ENCODE measurements around the gene SPECC1. TPM values are rescaled to one million over a fixed set of nuclear protein-coding genes. Genes with fewer than 3 reads are reported as not detected.

The SPECC1 gene
- total RNA-seq, 1 experiment from 2014 or later = 43.5 TPM

DNA sequence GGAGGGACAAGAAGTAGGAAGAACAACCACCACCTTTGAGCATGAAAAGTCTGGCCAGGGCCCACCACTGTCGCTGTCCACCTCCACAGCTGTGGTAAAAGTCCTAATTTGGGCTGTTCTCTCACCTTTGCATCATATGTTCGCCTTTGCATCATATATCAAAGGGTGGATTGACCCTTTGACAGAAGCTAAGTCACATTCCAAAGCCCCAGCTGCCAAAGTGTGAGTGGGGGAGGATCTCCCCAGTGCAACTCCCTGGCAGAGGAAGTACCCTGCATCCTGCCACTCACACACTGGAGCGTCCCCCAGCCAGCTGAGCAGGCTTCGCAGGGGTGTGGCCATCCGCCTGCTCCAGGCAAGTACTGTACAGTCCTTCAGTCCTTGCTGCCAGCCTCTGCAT lies 12.7 kb upstream of the SPECC1 start:
- Histone ChIP-seq H3K9me3 (ENCODE audit: control insufficient read depth in 1 of 2, insufficient read depth in 1 of 2, low read depth in 1 of 2, low read length in 2 of 2) (no peaks in the 10 kb centered on the region), H4K20me1 (ENCODE audit: insufficient read depth) (no peaks in the 10 kb centered on the region), H3K27ac (ENCODE audit: low read depth, low read length) (no peak overlapping the region), H3K79me2 (ENCODE audit: insufficient read depth, low read length) (no peaks in the 10 kb centered on the region), H3K4me3 (replicated peaks in 1 of 2; ENCODE audit: low read depth in 1 of 2, low read length in 2 of 2) (no peak overlapping the region), H3K4me2 (ENCODE audit: low read length) (no peak overlapping the region), H3K9me2 (ENCODE audit: insufficient read depth) (no peaks in the 10 kb centered on the region), H3K4me1 (ENCODE audit: control insufficient read depth in 1 of 2, insufficient read depth in 2 of 2, low read length in 2 of 2) (peaks cover 5 to 6% of the 10 kb centered on the region in 2 experiments; a peak in 2 of 4 replicates), H2AFZ (ENCODE audit: low read depth, low read length, poor library complexity, severe bottlenecking) (no peak overlapping the region), H3K9ac (ENCODE audit: low read length) (no peak overlapping the region), H3K36me3 (ENCODE audit: control insufficient read depth in 1 of 2, insufficient read depth in 2 of 2, low read length in 2 of 2) (no peaks in the 10 kb centered on the region), H3K27me3 (ENCODE audit: insufficient read depth, low read length) (no peaks in the 10 kb centered on the region)
- POLR2A ChIA-PET = interaction anchor here (1.6 kb wide), 1 partner anchor 13 kb away, joined by 3 read pairs; the partner anchor contains the start of gene SPECC1
- CTCF ChIA-PET = interaction anchor here (1.5 to 1.8 kb wide), 2 partner anchors 12 to 14 kb away, joined by 4 to 7 read pairs; partner anchors contain the start of gene SPECC1
- no peak for DNase-seq (ENCODE audit: low read depth, low spot score)
- no TSS peak for BruUV-seq (replicated peaks)
- ATAC-seq = no peak
- RAD21 ChIA-PET (ENCODE audit: low non-redundant PET in 1 of 2, low total read pairs in 2 of 2, uncharacterized antibody in 2 of 2, unreplicated experiment in 2 of 2) = no interaction called here
- TF ChIP-seq YY1 (IDR thresholded peaks at IDR 0.05; ENCODE audit: extremely low read depth, insufficient replicate concordance, low read depth, low read length) (no peak), ELF1 (IDR thresholded peaks at IDR 0.05; ENCODE audit: borderline replicate concordance, low read depth) (no peak), ZNF274 (IDR thresholded peaks at IDR 0.05; ENCODE audit: low read depth, low read length) (no peak), FOSL1 (IDR thresholded peaks at IDR 0.05; ENCODE audit: low read depth) (no peak), TCF7L2 (IDR thresholded peaks at IDR 0.05; ENCODE audit: borderline replicate concordance, extremely low read depth, insufficient read depth, insufficient read length) (peak; percentile 16)
- TF ChIP-seq, protein P1, sequence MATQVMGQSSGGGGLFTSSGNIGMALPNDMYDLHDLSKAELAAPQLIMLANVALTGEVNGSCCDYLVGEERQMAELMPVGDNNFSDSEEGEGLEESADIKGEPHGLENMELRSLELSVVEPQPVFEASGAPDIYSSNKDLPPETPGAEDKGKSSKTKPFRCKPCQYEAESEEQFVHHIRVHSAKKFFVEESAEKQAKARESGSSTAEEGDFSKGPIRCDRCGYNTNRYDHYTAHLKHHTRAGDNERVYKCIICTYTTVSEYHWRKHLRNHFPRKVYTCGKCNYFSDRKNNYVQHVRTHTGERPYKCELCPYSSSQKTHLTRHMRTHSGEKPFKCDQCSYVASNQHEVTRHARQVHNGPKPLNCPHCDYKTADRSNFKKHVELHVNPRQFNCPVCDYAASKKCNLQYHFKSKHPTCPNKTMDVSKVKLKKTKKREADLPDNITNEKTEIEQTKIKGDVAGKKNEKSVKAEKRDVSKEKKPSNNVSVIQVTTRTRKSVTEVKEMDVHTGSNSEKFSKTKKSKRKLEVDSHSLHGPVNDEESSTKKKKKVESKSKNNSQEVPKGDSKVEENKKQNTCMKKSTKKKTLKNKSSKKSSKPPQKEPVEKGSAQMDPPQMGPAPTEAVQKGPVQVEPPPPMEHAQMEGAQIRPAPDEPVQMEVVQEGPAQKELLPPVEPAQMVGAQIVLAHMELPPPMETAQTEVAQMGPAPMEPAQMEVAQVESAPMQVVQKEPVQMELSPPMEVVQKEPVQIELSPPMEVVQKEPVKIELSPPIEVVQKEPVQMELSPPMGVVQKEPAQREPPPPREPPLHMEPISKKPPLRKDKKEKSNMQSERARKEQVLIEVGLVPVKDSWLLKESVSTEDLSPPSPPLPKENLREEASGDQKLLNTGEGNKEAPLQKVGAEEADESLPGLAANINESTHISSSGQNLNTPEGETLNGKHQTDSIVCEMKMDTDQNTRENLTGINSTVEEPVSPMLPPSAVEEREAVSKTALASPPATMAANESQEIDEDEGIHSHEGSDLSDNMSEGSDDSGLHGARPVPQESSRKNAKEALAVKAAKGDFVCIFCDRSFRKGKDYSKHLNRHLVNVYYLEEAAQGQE (IDR thresholded peaks at IDR 0.05; ENCODE audit: low read depth) = no peak
- intact Hi-C loops (cut with micrococcal nuclease) = loop anchor here (10.0 kb wide), 1 partner anchor 228 kb away; no protein-coding TSS in a partner anchor

All from HCT116 (cell line).